Measurements from ENCODE around the gene FIGN. TPM values are rescaled to one million over a fixed set of nuclear protein-coding genes. Genes with fewer than 3 reads are reported as not detected.

The FIGN gene
- polyA plus RNA-seq, 1 donor: 1.3 TPM

- Histone ChIP-seq H3K36me3 (ENCODE audit: control insufficient read depth, insufficient read depth, low read length) (no peaks in the 10 kb centered on the region), H3K9me3 (ENCODE audit: control insufficient read depth, low read depth, low read length) (no peaks in the 10 kb centered on the region), H3K27ac (ENCODE audit: low read length) (no peak overlapping the region), H3K4me1 (ENCODE audit: control insufficient read depth, insufficient read depth, low read length) (no peaks in the 10 kb centered on the region), H3K4me3 (ENCODE audit: low read length) (no peak overlapping the region), H3K27me3 (ENCODE audit: control insufficient read depth, insufficient read depth, low read length) (no peaks in the 10 kb centered on the region)
- DNase-seq: no peak
- WGBS (ENCODE audit: insufficient coverage, low lambda C conversion rate): 83% methylated on average over 1 of the region's 1 CpG
These were observed 109.6 kb downstream of the FIGN start for GRCh38 chr2:163626208-163626607.

- DNase-seq: no peak
- H3K36me3 ChIP-seq (ENCODE audit: control insufficient read depth, insufficient read depth, low read length): no peaks in the 10 kb centered on the region
- H3K27ac ChIP-seq (ENCODE audit: low read length): no peak overlapping the region
- no peak overlapping the region for H3K4me3 ChIP-seq (ENCODE audit: low read length)
- H3K27me3 ChIP-seq (ENCODE audit: control insufficient read depth, insufficient read depth, low read length): no peaks in the 10 kb centered on the region
- 100% methylated on average over 1 of the region's 1 CpG for WGBS (ENCODE audit: insufficient coverage, low lambda C conversion rate)
- no peaks in the 10 kb centered on the region for H3K4me1 ChIP-seq (ENCODE audit: control insufficient read depth, insufficient read depth, low read length)
- no peaks in the 10 kb centered on the region for H3K9me3 ChIP-seq (ENCODE audit: control insufficient read depth, low read depth, low read length)
These were observed 110.2 kb downstream of the FIGN start for GRCh38 chr2:163625632-163626031.

GRCh38 chr2:163621445-163622004 is 114.3 kb downstream of the FIGN start:
- no peak overlapping the region for H3K27ac ChIP-seq (ENCODE audit: low read length)
- no peaks in the 10 kb centered on the region for H3K27me3 ChIP-seq (ENCODE audit: control insufficient read depth, insufficient read depth, low read length)
- DNase-seq: no peak
- no peaks in the 10 kb centered on the region for H3K9me3 ChIP-seq (ENCODE audit: control insufficient read depth, low read depth, low read length)
- H3K4me3 ChIP-seq (ENCODE audit: low read length): no peak overlapping the region
- WGBS (ENCODE audit: insufficient coverage, low lambda C conversion rate): 73% methylated on average over 3 of the region's 7 CpGs
- H3K36me3 ChIP-seq (ENCODE audit: control insufficient read depth, insufficient read depth, low read length): no peaks in the 10 kb centered on the region
- H3K4me1 ChIP-seq (ENCODE audit: control insufficient read depth, insufficient read depth, low read length): no peaks in the 10 kb centered on the region

- H3K27me3 ChIP-seq (ENCODE audit: control insufficient read depth, insufficient read depth, low read length): no peaks in the 10 kb centered on the region
- WGBS (ENCODE audit: insufficient coverage, low lambda C conversion rate): 100% methylated on average over 1 of the region's 2 CpGs
- no peaks in the 10 kb centered on the region for H3K36me3 ChIP-seq (ENCODE audit: control insufficient read depth, insufficient read depth, low read length)
- H3K9me3 ChIP-seq (ENCODE audit: control insufficient read depth, low read depth, low read length): no peaks in the 10 kb centered on the region
- no peak for DNase-seq
- H3K27ac ChIP-seq (ENCODE audit: low read length): no peak overlapping the region
- no peak overlapping the region for H3K4me3 ChIP-seq (ENCODE audit: low read length)
- no peaks in the 10 kb centered on the region for H3K4me1 ChIP-seq (ENCODE audit: control insufficient read depth, insufficient read depth, low read length)
These were observed 118.3 kb downstream of the FIGN start for GRCh38 chr2:163617517-163617916.

GRCh38 chr2:163613266-163613731 is 122.5 kb downstream of the FIGN start:
- Histone ChIP-seq H3K4me1 (ENCODE audit: control insufficient read depth, insufficient read depth, low read length) (no peaks in the 10 kb centered on the region), H3K27me3 (ENCODE audit: control insufficient read depth, insufficient read depth, low read length) (no peaks in the 10 kb centered on the region), H3K9me3 (ENCODE audit: control insufficient read depth, low read depth, low read length) (no peaks in the 10 kb centered on the region), H3K4me3 (ENCODE audit: low read length) (no peak overlapping the region), H3K27ac (ENCODE audit: low read length) (no peak overlapping the region), H3K36me3 (ENCODE audit: control insufficient read depth, insufficient read depth, low read length) (no peaks in the 10 kb centered on the region)
- 100% methylated on average over 1 of the region's 3 CpGs for WGBS (ENCODE audit: insufficient coverage, low lambda C conversion rate)
- DNase-seq: peak in 1 of 2 donors; percentile 1

GRCh38 chr2:163612332-163612731 is 123.5 kb downstream of the FIGN start:
- no peak for DNase-seq
- WGBS (ENCODE audit: insufficient coverage, low lambda C conversion rate): 100% methylated on average over 1 of the region's 9 CpGs
- no peaks in the 10 kb centered on the region for H3K36me3 ChIP-seq (ENCODE audit: control insufficient read depth, insufficient read depth, low read length)
- H3K4me3 ChIP-seq (ENCODE audit: low read length): no peak overlapping the region
- H3K9me3 ChIP-seq (ENCODE audit: control insufficient read depth, low read depth, low read length): no peaks in the 10 kb centered on the region
- no peak overlapping the region for H3K27ac ChIP-seq (ENCODE audit: low read length)
- H3K4me1 ChIP-seq (ENCODE audit: control insufficient read depth, insufficient read depth, low read length): no peaks in the 10 kb centered on the region
- no peaks in the 10 kb centered on the region for H3K27me3 ChIP-seq (ENCODE audit: control insufficient read depth, insufficient read depth, low read length)

GRCh38 chr2:163611557-163611906 is 124.3 kb downstream of the FIGN start:
- no peaks in the 10 kb centered on the region for H3K27me3 ChIP-seq (ENCODE audit: control insufficient read depth, insufficient read depth, low read length)
- WGBS (ENCODE audit: insufficient coverage, low lambda C conversion rate): no CpG with 5 or more reads among the region's 8 CpGs

GRCh38 chr2:163610817-163611556 is 124.8 kb downstream of the FIGN start:
- no peak overlapping the region for H3K27ac ChIP-seq (ENCODE audit: low read length)
- no peak overlapping the region for H3K4me3 ChIP-seq (ENCODE audit: low read length)
- H3K36me3 ChIP-seq (ENCODE audit: control insufficient read depth, insufficient read depth, low read length): no peaks in the 10 kb centered on the region
- no CpG with 5 or more reads among the region's 13 CpGs for WGBS (ENCODE audit: insufficient coverage, low lambda C conversion rate)
- H3K9me3 ChIP-seq (ENCODE audit: control insufficient read depth, low read depth, low read length): no peaks in the 10 kb centered on the region
- no peaks in the 10 kb centered on the region for H3K4me1 ChIP-seq (ENCODE audit: control insufficient read depth, insufficient read depth, low read length)
- DNase-seq: peak in 1 of 2 donors; percentile 2
- H3K27me3 ChIP-seq (ENCODE audit: control insufficient read depth, insufficient read depth, low read length): no peaks in the 10 kb centered on the region

More at GRCh38 chr2:163611557-163611906, 124.3 kb downstream of the FIGN start:
- no peaks in the 10 kb centered on the region for H3K9me3 ChIP-seq (ENCODE audit: control insufficient read depth, low read depth, low read length)
- H3K36me3 ChIP-seq (ENCODE audit: control insufficient read depth, insufficient read depth, low read length): no peaks in the 10 kb centered on the region
- DNase-seq: no peak
- no peak overlapping the region for H3K4me3 ChIP-seq (ENCODE audit: low read length)
- no peaks in the 10 kb centered on the region for H3K4me1 ChIP-seq (ENCODE audit: control insufficient read depth, insufficient read depth, low read length)
- no peak overlapping the region for H3K27ac ChIP-seq (ENCODE audit: low read length)

GRCh38 chr2:163607630-163608029 is 128.2 kb downstream of the FIGN start:
- H3K27ac ChIP-seq (ENCODE audit: low read length): no peak overlapping the region
- DNase-seq: no peak
- H3K4me3 ChIP-seq (ENCODE audit: low read length): no peak overlapping the region
- no peaks in the 10 kb centered on the region for H3K9me3 ChIP-seq (ENCODE audit: control insufficient read depth, low read depth, low read length)
- no peaks in the 10 kb centered on the region for H3K27me3 ChIP-seq (ENCODE audit: control insufficient read depth, insufficient read depth, low read length)
- H3K36me3 ChIP-seq (ENCODE audit: control insufficient read depth, insufficient read depth, low read length): no peaks in the 10 kb centered on the region
- no peaks in the 10 kb centered on the region for H3K4me1 ChIP-seq (ENCODE audit: control insufficient read depth, insufficient read depth, low read length)

GRCh38 chr2:163606878-163607277 is 128.9 kb downstream of the FIGN start:
- Histone ChIP-seq H3K27me3 (ENCODE audit: control insufficient read depth, insufficient read depth, low read length) (no peaks in the 10 kb centered on the region), H3K9me3 (ENCODE audit: control insufficient read depth, low read depth, low read length) (no peaks in the 10 kb centered on the region), H3K36me3 (ENCODE audit: control insufficient read depth, insufficient read depth, low read length) (no peaks in the 10 kb centered on the region), H3K4me3 (ENCODE audit: low read length) (no peak overlapping the region), H3K4me1 (ENCODE audit: control insufficient read depth, insufficient read depth, low read length) (no peaks in the 10 kb centered on the region), H3K27ac (ENCODE audit: low read length) (no peak overlapping the region)
- 94% methylated on average over 2 of the region's 3 CpGs for WGBS (ENCODE audit: insufficient coverage, low lambda C conversion rate)
- no peak for DNase-seq

- Histone ChIP-seq H3K9me3 (ENCODE audit: control insufficient read depth, low read depth, low read length) (no peaks in the 10 kb centered on the region), H3K36me3 (ENCODE audit: control insufficient read depth, insufficient read depth, low read length) (no peaks in the 10 kb centered on the region), H3K27ac (ENCODE audit: low read length) (no peak overlapping the region), H3K4me3 (ENCODE audit: low read length) (no peak overlapping the region), H3K27me3 (ENCODE audit: control insufficient read depth, insufficient read depth, low read length) (no peaks in the 10 kb centered on the region), H3K4me1 (ENCODE audit: control insufficient read depth, insufficient read depth, low read length) (no peaks in the 10 kb centered on the region)
- DNase-seq: no peak
- 33% methylated on average over 1 of the region's 2 CpGs for WGBS (ENCODE audit: insufficient coverage, low lambda C conversion rate)
These were observed 130.0 kb downstream of the FIGN start for GRCh38 chr2:163605779-163606178.
